Endothelial cell (in vitro differentiated cells): Measurements from ENCODE around the gene DMKN. TPM values are rescaled to one million over a fixed set of nuclear protein-coding genes. Genes with fewer than 3 reads are reported as not detected.

Source experiments
- DNase-seq: peaks from one replicate; pipeline ENCODE4 v3.0.0; 2021; ENCODE audit warnings: low spot score
- H3K27ac Mint-ChIP-seq: one replicate; pipeline ENCODE4 v1.8.0; 2021; ENCODE audit warnings: mixed read lengths, inconsistent platforms; ENCODE audit not compliant: unreplicated experiment
- H3K27me3 Mint-ChIP-seq: one replicate; pipeline ENCODE4 v1.8.0; 2021; ENCODE audit warnings: mild to moderate bottlenecking, moderate library complexity, mixed read lengths, inconsistent platforms; ENCODE audit not compliant: unreplicated experiment
- H3K36me3 Mint-ChIP-seq: one replicate; pipeline ENCODE4 v1.8.0; 2021; ENCODE audit warnings: mild to moderate bottlenecking, low read depth, mixed read lengths, inconsistent platforms; ENCODE audit not compliant: unreplicated experiment
- H3K4me1 Mint-ChIP-seq: one replicate; pipeline ENCODE4 v1.8.0; 2021; ENCODE audit warnings: mild to moderate bottlenecking, mixed read lengths, inconsistent platforms; ENCODE audit not compliant: unreplicated experiment
- H3K4me3 Mint-ChIP-seq: one replicate; pipeline ENCODE4 v1.8.0; 2021; ENCODE audit warnings: mild to moderate bottlenecking, mixed read lengths, inconsistent platforms; ENCODE audit not compliant: unreplicated experiment
- H3K9me3 Mint-ChIP-seq: one replicate; pipeline ENCODE4 v1.8.0; 2021; ENCODE audit warnings: mixed read lengths, inconsistent platforms; ENCODE audit not compliant: unreplicated experiment
- total RNA-seq: library from RNA; stranded (reverse); fragmentation: NEBNext Ultra II Directional; extraction: Animal tissue kit (Norgen Biotek cat#: 25700); gene quantifications from one replicate; pipeline ENCODE4 v1.2.1, GENCODE V29; 2021; ENCODE audit not compliant: unreplicated experiment
- TF ChIP-seq, protein P1 (sequence below): fragments of 200-600 bp; sonication (generic); IDR thresholded peaks from one replicate; pipeline ENCODE4 v1.5.0; 2021; ENCODE audit warnings: antibody characterized with exemption; ENCODE audit not compliant: unreplicated experiment

Gene DMKN
- total RNA-seq, 1 donor from 2014 or later: 56.9 TPM

DNA sequence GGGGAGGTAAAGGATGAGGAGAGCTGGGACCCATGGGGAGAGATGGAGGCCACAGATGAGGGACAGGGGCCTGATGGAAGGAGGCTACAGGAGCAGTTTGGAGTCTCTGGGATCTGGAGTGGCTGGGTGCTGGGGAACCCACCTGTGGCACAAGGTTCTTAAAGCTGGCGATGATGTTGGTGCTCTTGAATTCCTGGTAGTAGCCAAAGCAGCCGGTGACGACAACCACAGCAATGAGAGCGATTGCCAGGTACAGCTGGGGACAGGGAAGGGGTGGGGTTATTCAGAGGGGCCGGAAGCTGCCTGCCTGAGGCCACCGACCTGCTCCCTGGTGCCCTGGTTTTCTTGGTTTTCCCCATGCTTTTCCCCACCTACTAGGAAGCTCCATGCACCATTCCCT lies 47.2 kb upstream of the DMKN start:
- Mint-ChIP-seq H3K9me3 (no peaks in the 10 kb centered on the region), H3K4me1 (peaks cover 3% of the 10 kb centered on the region), H3K27me3 (peaks cover 45% of the 10 kb centered on the region), H3K36me3 (peaks cover 4% of the 10 kb centered on the region), H3K27ac (no peak overlapping the region), H3K4me3 (no peak overlapping the region)
- no peak for DNase-seq
- TF ChIP-seq, protein P1, sequence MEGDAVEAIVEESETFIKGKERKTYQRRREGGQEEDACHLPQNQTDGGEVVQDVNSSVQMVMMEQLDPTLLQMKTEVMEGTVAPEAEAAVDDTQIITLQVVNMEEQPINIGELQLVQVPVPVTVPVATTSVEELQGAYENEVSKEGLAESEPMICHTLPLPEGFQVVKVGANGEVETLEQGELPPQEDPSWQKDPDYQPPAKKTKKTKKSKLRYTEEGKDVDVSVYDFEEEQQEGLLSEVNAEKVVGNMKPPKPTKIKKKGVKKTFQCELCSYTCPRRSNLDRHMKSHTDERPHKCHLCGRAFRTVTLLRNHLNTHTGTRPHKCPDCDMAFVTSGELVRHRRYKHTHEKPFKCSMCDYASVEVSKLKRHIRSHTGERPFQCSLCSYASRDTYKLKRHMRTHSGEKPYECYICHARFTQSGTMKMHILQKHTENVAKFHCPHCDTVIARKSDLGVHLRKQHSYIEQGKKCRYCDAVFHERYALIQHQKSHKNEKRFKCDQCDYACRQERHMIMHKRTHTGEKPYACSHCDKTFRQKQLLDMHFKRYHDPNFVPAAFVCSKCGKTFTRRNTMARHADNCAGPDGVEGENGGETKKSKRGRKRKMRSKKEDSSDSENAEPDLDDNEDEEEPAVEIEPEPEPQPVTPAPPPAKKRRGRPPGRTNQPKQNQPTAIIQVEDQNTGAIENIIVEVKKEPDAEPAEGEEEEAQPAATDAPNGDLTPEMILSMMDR: no peak

DNA sequence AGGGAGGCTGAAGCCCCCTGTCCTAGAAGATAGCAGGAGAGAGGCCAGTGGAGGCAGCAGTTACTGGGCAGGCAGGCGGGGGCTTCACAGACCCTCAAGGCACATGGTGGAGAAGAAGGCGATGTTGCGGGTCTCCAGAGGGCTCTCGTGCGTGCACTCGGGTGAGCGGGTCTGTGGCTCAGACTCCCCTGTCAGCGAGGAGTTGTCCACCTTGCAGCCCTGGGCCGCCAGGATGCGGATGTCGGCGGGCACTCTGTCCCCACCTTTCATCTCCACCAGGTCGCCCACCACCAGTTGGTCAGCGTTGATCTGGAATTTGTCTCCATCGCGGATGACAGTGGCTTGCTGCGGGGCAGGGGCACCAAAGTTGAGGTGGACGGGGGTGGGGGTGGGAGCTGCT lies 46.8 kb upstream of the DMKN start:
- Mint-ChIP-seq H3K9me3 (no peaks in the 10 kb centered on the region), H3K27me3 (peaks cover 41% of the 10 kb centered on the region), H3K27ac (no peak overlapping the region), H3K36me3 (peaks cover 4% of the 10 kb centered on the region), H3K4me1 (peaks cover 3% of the 10 kb centered on the region), H3K4me3 (peak overlapping the region; percentile 21)
- TF ChIP-seq, protein P1: no peak
- no peak for DNase-seq

DNA sequence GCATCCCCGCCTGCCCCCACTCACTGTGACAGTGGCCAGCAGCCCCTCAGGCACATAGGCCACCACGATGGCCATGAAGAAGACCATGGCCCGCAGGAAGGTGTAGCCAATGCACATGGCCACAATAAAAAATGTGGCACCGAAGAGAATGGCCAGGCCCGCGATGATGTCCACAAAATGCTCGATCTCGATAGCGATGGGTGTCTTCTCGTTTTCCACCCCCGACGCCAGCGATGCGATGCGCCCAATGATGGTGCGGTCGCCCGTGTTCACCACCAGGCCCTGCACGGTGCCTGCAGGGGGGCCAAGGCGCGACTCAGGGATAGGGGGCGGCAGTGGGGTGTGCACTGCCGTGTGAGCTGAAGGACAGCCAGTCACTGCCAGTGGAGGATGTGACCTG lies 46.3 kb upstream of the DMKN start:
- Mint-ChIP-seq H3K36me3 (peaks cover 4% of the 10 kb centered on the region), H3K4me3 (peak overlapping the region; percentile 21), H3K4me1 (peaks cover 3% of the 10 kb centered on the region), H3K9me3 (no peaks in the 10 kb centered on the region), H3K27ac (no peak overlapping the region), H3K27me3 (peaks cover 41% of the 10 kb centered on the region)
- no peak for DNase-seq
- TF ChIP-seq, protein P1: no peak

DNA sequence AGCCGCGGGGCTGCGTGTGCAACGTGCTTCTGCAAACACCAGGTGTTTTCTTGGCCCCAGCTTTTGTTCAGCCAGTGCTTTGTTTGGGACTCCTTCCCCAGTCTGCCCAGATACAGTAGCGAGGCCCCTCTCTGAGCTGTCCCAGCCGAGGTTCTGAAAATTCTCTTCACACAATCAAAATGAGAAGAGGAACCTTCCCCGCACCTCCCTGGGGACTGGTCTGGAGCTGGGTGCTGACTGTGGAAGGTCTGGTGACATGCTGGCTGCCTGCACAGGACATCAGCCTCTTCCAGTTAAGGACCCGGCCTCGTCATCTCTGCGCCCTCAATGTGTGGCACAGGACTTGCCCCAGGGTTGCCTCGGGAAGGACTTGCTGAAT lies 45.8 kb upstream of the DMKN start:
- Mint-ChIP-seq H3K36me3 (peaks cover 4% of the 10 kb centered on the region), H3K27me3 (peaks cover 41% of the 10 kb centered on the region), H3K9me3 (no peaks in the 10 kb centered on the region), H3K27ac (no peak overlapping the region), H3K4me3 (no peak overlapping the region), H3K4me1 (peaks cover 3% of the 10 kb centered on the region)
- no peak for DNase-seq
- TF ChIP-seq, protein P1: no peak

DNA sequence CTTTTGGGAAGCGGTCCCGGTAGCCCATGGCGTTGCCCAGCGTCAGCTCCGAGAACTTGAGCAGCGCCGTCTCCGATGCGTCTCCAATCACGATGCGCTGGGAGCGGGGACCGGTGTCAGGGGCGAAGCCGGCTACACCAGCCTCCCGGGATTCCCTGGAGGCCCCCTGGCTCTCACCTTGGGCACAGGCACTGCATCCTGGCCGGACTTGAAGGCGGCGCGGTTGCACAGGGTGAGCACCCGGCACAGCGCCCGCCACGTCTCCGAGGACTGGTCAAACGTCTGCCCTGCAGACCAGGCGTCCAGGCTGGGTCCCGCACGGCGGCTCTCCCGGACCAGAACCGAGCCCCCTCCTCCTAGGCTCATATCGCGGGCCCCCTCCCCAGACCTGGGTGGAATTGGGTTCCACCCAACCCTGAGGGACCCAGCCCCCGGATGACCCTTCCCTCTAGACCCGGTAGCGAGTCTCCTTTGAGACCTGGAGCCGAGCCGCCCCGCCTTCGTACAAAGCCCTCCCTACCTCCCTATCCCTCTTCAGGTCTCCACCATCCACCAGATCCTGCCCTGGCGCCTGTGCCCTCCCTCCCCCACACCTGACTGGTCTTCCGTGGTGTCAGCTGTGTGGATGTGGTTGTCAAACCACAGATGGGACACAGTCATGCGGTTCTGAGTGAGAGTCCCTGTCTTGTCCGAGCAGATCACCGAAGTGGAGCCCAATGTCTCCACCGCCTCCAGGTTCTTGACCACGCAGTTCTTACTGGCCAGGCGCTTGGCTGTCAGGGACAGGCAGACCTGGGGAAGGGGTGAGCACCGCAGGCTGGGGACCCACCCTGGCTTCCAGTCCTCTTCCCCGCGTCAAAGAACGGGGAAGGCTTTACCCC lies 45.2 kb upstream of the DMKN start:
- Mint-ChIP-seq H3K27ac (no peak overlapping the region), H3K4me3 (no peak overlapping the region), H3K36me3 (peaks cover 4% of the 10 kb centered on the region), H3K27me3 (peaks cover 42% of the 10 kb centered on the region), H3K9me3 (no peaks in the 10 kb centered on the region), H3K4me1 (peaks cover 3% of the 10 kb centered on the region)
- no peak for DNase-seq
- TF ChIP-seq, protein P1: no peak
